GM18870 (cell line): Measurements from ENCODE around the gene RNU2-63P.
"Not testable (repeated sequence)": the region's sequence is repeated elsewhere in the genome, so short reads cannot be mapped to it uniquely, and the experiment has no call there.

Experiments
- ATAC-seq: cut with Tn5 transposase; IDR thresholded peaks from one replicate; pipeline ENCODE4 v1.9.1; 2021; ENCODE audit warnings: moderate library complexity; ENCODE audit not compliant: unreplicated experiment

The RNU2-63P gene

GRCh38 chr2:88016086-88016959, at the start of gene RNU2-63P:
RNU2-63P (minus strand) TSS chr2:88016547.
- peak; percentile 89 for ATAC-seq

GRCh38 chr2:88061295-88061694, 44.9 kb upstream of the RNU2-63P start:
- no peak for ATAC-seq

DNA sequence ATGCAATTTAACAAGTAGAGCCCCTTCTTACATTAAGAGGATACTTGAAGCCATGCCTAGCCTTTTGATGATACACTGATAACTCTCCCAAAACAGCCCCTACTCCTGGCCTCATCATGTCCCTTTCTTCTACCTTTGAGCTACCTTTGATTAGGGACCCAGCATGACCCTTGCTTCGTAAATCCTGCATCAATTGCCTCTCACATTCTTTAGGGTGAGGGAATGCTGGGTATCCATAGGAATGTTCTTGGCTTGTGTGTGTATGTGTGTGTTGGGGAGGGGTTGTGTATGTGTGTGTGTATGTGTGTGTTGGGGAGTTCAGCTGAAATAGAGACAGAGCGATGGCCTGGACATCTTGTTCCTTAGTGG, 44.5 kb upstream of the RNU2-63P start:
- ATAC-seq: no peak

- peak; percentile 46 for ATAC-seq
Measured at GRCh38 chr2:88059979-88060906, 43.9 kb upstream of the RNU2-63P start.

DNA sequence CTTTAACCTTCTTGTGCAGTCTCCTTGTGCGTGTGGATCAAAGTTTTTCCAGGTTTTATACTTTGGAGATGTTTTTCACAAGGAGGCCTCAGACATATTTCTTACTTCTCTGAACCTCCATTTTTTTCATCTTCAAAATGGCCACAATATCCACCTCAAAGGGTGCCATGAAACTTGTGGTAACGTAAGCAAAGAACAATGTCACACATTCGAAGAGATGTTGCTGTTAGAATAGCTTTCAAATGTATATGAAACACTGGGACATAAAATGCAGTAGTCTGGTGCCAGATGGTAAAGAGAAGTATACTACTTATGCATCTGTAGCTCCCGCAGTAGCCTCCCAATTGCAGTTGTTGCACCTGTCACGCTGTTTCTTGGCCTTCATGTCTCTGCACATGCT, 41.8 kb upstream of the RNU2-63P start:
- ATAC-seq: no peak

DNA sequence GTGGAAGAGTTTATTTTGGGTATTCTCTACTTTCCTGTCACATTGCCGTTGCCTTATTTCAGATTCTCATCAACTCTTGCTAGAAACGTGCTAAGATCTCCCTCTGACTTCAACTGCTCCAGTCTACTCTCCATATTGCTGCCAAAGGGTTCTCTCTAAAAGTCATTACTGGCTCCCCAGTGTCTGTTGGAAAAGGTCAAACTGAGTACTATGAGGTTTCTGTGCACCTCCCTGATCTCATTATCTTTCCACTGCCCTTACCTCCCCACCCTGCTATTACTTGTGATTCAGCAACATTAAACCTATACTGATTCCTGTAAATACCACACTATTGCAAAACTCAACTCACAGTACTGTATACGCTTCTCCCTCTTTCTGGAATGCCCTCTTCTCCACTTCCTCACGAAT, 41.1 kb upstream of the RNU2-63P start:
- no peak for ATAC-seq

- ATAC-seq: peak; percentile 80
Measured at GRCh38 chr2:88055371-88056128, 39.2 kb upstream of the RNU2-63P start, which contains the start of gene KRCC1. KRCC1 (minus strand) TSS chr2:88055783; CDS start chr2:88028563, 27,220 bp downstream.

DNA sequence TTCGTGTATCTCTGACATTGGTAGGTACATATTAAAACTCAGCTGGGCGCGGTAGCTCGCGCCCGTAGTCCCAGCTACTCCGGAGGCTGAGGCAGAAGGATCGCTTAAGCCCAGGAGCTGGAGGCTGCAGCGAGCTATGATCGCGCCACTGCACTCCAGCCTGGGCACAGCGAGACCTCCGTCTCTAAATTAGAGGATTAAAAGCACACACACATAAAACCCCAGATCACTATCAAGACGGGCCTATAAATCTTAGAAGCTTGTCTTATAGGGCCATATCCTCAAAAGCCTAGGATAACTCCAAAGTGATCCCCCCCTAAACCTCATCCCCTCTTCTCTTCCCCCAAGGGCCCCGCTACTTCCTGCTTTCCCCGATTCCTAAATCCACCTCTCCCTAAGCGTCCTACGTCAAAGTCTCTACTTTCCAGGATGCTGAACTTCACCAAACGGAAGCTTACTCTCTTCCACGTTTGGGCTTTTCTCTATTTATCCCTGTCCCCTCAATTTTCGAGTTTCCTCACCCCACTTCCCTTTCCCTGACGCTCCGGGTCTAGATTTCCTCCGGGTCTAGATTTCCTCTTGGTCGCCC, 38.5 kb upstream of the RNU2-63P start:
- no peak for ATAC-seq

- ATAC-seq: no peak
Measured at GRCh38 chr2:88053934-88054781, 37.8 kb upstream of the RNU2-63P start.

DNA sequence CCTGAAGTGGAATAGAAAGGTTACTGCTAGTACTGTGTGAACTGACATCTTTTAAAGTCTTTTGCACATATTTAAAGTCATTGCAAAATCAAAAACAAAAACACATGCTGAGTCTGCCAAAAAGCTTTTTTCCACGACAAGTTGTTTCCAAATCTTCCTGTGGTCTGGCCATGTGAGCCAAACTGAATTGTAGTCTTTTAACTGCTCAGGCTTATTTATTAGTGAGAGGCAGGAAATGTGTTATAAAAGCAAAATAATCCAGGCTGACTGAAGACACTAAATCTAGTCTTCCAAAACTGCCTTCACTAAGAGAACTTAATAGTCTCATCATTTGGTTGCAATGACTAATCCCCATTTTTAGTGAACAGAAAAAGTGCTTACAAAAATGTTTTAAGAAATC, 36.9 kb upstream of the RNU2-63P start:
- ATAC-seq: no peak

- no peak for ATAC-seq
Measured at GRCh38 chr2:88051792-88052191, 35.4 kb upstream of the RNU2-63P start.

DNA sequence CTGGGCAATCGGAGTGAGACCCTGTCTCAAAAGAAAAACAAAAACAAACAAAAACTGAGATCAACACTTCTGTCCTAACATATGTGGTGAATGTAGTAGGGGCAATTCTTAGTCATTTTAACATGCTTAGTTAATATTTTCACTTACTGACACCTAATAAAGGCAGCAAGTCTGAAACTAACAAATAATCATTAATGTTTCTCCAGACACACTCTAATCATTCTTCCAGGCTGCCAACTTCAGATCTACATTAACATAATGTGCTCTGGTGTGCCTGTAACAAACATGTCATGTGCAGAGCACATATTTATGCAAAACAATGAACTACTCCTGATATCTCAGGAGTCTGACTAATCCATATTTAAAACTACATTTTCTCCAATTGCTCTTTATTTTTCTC, 33.3 kb upstream of the RNU2-63P start:
- peak; percentile 42 for ATAC-seq

- ATAC-seq: no peak
Measured at GRCh38 chr2:88048541-88048940, 32.2 kb upstream of the RNU2-63P start.

GRCh38 chr2:88045561-88045960, 29.2 kb upstream of the RNU2-63P start:
- not testable (repeated sequence) for ATAC-seq

- ATAC-seq: no peak
Measured at GRCh38 chr2:88042476-88042875, 26.1 kb upstream of the RNU2-63P start.

GRCh38 chr2:88038263-88039105, 22.1 kb upstream of the RNU2-63P start:
- no peak for ATAC-seq

GRCh38 chr2:88036606-88037005, 20.3 kb upstream of the RNU2-63P start:
- no peak for ATAC-seq

- ATAC-seq: no peak
Measured at GRCh38 chr2:88036182-88036581, 19.8 kb upstream of the RNU2-63P start.
